HG03064 (cell line): ENCODE results near the gene IKBKE.

ENCODE experiments used
- ATAC-seq: cut with Tn5 transposase; IDR thresholded peaks from one replicate; pipeline ENCODE4 v1.9.1; 2021; ENCODE audit warnings: low read depth; ENCODE audit not compliant: unreplicated experiment

The IKBKE gene

DNA sequence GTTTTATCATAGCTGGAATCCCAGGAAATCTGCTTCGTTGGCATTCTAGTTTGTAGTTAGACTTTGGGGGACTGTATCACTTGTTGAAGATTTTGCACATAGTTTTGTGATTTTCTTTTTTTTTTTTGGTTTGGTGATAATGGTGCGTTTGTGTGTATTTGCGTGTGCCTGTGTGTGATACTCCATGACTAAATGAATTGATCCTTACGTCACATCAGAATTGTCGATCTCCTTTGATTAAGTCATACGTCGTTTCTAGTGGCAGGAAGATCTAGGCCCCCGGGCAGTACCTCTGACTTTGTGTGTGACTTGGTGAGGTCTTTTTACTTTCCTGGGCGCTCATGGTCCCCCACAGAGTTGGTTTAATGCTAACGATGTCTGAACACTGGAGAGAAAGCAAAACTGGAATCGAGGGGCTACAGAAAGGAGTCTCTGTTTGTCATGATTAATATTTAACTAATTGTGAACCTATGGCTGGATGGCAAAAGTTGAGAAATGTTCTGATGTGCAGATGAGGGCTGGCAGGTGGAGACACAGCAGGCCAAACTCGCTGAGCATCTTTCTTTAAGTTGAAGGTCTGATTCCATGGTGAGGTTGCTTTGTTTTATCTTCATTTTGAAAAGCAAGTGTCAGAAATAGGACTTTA is 39.5 kb downstream of the IKBKE start:
- ATAC-seq = no peak

DNA sequence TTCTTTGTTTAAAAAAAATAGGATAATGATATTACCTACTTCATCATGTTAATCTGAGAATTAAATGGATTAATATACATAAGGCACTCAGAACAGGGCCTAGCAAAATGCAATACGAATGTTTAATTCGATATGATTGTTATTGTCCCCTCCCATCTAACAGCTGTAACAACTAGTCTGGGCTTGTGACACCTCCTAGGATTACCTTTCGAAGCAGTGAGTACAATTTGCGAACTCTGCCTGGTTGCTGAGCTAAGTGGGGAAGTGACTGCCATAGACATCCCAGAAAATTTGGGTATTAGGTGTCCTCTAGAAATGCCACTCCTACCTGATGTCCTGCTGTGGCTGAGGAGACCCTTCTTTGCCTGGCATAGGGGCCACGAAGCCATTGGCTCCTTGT is 40.1 kb downstream of the IKBKE start:
- no peak for ATAC-seq

DNA sequence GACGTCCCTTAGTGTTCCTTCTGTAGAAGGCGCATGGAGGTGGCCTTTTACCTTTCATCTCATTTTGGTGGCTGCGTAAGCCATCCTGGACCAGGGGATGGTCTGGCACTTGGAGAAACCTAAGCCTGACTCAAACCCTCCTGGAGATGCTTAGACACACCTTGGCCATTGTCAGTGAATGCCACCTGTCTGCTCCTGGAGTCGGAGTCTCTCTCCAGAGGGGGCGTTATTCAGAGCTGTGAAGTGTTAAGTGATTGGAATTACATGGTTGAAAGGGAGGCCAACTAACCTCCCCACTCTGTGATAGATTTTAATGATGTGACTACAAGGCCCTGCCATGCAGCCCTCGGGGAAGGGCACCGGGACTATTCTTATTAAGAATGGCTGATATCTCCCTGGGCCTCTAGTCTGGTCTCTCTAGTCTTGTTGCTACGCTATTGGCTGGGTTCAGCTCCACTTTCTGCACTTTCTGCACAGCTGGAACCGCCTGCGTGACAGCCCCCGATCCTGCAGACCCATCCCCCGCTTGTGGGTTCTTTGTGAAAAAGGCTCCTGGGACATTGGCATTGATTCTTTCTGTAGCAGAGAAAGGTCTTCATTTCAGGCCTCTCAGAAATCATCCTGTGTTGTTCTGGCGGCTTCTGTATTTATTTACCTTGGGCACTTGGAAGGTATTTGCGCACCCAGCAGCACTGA is 41.2 kb downstream of the IKBKE start:
- ATAC-seq = no peak

DNA sequence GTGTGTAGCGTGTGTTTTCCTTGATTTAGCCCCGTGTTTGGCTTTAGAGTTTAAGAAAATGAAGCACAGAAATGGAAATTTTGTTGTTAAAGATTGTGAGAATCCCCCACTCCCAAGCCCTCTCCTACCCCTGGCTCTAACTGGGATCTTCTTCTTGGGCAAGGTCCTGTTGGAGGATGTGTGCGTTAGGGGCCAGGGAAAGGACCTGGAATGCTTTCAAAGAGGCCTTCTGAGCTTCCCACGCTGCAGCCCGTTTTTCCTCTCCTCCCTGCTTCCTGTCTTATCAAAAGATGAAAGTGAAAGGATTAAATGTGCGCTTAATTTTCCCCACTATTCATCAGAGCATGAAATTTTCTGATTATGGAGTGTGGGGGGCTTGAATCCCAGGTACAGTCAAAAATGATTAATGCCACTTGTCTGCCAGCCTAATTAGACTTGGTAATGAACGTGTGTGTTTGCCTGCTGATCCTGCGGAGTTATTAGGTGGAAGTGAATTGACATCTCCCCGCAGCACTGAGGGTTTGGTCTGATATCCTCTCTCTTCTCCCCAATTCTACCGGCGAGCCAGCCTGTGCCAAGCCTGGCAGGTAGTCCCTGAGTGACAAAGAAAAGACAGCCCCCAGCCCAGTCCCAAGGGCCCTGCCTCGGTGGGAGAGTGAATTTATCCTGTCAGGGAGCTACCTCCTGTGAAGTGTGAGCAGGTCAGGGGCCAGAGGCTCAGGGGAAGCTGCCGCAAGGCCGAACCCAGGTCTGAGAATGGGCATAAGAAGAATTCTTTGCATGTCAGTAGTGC is 42.0 kb downstream of the IKBKE start:
- no peak for ATAC-seq

DNA sequence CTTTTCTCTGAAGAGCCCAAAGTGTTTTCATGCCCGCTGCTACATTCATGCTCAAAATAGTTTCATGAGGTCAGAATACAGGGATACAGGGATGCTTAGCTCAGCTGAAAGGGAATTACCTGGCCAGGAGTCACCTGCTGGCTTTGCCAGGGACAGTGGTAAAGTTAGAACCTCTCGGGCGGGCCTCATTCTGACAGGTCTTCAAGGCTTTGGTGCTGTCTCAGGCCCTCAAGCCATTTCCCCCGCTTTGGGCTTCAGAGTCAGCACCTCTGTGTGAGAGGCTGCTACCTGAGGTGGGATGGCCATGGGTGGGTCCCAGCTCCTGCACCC is 42.5 kb downstream of the IKBKE start:
- ATAC-seq = no peak

DNA sequence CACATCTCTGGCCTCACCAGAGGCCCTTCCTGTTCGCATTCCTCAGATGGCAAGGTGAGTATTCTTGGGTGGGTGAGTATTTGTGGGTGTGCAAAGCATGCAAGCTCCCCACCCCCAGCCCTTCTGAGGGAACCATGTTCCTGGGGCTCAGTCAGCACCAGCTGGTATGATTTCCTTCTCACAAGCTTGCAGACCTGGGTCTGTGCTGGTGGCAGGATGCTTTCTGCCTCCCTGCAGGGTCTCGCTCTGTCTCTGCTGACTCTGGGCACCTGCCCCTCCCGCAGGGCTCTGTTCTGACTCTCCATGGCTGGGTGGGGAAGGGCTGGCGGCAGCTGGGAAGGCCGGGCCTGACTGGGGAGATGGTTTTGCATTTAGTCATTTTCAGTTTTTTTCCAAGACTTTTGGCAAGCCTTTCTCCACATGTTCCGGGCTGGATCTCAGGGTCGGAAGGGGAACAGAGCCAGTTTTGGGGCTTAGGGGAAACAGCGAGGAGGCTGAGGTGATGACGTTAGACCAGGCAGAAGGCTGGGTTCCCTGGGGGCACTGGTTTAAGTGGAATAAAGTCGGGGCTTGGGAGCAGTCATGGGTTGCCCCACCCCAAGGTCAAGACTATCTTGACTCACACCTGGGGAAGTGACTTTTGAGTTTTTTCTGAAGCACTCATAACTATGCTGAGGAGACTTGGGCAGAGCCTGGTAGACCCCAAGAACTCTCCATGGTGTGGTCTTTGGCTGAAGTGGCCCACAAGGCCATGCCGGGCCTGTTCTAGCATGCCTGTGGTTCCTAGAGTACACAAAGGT is 43.2 kb downstream of the IKBKE start:
- ATAC-seq = no peak

DNA sequence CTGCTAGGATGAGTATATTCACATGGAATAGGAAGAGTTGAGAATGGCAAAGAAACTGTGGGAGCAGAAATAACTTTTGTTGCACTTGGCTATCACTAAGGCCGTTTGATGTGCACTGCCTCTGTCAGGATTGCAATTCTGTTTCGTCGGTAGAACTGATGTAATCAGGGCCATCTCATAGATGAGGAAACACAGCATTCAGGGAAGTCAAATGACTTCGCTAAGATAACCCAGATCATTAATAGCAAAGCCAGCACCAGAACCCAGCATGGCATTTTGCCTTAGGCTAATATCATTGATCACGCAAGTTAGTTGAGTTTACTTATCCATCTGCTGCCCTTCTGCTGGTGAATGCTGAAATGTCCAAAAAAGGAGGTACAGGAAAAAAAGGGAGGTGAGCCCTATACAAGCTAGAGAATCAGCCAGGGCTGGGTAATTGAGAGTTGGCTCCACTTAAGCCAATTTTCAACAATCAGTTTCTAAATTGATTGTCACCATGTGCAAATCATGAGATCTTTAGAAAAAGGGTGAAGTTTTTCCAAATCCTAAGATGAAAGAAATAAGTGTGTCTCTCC is 44.6 kb downstream of the IKBKE start:
- no peak for ATAC-seq

DNA sequence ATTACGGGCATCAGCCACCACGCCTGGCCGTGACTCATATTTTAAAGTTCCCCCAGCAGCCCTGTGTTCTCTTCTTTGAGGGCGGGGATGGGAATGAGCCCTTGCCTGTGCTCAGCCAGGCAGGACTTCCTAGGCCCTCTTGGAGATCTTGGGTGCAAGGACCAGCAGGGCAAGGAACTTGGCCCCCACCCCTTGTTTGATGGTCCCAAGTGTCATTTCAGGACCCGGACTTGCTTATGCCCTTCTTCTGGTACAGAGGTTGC is 46.4 kb downstream of the IKBKE start:
- no peak for ATAC-seq

DNA sequence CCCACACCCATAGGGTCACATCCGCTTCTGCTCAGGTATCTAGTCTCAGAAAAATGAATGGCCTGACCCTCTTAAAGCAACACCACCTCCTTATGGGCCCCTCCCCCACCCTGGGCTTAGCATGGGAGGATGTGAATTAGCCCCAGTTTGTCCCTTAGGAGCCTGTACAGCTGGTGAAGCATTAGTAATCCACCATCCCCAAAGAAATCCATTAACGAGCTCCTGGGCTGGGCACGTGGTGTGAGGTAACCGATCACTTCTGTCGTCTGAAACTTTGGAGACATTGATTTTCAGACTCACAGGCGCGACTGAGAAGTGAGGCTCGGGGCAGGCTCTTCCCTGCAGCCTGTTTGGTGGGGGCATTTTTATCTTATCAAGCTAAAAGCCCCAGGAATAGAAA is 47.5 kb downstream of the IKBKE start:
- ATAC-seq = no peak

DNA sequence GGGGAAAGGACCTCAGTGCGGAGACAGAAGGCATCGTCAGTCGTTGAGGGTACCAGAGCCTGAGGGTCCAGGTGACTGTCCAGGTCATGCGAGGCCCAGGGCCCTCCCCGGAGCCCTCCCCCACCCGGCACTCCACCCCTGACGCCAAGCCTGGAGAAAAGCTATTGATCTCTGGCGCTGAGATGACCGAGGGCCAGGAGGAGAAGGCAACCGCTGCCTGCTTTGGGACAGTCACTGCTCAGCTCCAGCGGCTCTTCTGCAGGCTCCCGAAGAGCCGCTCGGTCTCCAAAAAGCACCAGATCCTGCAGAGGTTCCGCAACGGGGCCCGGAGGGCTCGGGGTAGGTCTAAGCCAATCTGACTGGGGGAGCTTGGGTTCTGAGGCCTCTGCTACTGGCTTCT is 47.9 kb downstream of the IKBKE start:
- ATAC-seq = no peak

DNA sequence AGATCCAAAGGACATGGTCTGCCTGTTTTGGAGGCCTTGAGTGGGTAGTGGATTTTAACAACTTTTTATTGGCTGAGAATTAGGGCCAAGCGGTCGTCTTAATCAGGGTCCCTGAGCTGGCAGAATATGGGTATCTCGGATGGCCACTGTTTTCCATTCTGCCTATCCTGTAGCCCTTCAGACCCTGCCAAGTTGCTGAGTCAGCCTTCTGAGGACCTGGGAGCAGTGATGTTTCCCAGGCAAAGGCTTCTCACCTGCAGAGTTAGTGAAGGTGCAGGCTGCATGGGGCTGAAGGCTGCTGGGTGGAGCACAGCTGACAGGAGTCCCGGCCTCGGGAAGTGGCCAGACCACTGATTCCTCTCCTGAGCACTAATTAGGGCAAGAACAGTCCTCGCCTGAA is 48.5 kb downstream of the IKBKE start:
- ATAC-seq = no peak

DNA sequence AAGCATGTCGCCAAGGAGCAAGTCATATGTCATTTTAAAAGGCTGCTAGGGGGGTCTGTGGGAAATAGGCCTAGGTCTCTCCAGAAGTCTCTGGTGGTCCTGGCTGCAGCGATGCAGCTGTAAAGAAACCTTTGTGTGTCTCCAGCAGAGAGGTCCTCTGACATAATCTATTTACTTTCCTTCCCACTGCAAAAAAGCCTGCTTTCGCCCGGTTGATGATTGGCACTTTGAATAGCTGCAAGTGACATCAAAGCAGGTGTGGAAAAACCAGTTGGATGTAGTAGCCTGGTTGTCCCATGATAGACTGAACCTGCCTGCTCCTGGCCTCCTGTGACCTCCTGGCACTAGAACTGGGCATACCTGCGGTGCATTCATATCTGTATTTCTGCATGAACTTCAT is 50.9 kb downstream of the IKBKE start:
- no peak for ATAC-seq

DNA sequence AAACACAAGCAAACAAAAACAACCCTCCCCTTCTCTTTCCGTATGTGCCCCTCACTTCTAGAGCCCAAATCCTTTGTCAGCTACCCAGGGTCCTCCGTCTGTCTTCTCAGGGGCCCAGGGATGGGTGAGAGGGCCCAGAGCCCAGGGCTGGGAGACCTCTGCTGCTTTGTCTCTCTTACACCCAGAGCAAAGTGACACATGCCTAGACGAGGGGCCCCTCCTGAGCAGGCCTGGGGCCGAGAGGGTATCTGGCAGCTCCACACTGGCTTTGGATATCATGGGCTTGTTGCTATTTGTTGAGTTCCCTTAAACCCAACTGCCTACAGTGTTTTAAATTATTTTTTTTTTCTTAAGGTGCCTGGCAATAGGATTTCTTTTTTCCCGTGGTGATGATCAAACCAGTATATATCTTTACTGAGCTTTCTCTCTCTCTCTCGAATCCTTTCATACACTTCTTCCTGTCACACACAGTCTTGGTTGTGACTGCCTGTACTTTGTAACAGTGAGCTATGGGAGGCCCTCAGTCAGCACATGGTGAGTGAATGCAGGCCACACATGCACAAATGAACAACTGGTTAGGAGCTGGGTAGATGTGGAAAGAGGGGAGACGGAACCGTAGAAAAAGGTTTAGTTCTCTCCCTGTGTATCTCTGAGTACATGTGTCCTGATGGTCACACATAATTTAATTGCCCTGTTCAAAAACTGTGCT is 51.6 kb downstream of the IKBKE start:
- ATAC-seq = no peak

DNA sequence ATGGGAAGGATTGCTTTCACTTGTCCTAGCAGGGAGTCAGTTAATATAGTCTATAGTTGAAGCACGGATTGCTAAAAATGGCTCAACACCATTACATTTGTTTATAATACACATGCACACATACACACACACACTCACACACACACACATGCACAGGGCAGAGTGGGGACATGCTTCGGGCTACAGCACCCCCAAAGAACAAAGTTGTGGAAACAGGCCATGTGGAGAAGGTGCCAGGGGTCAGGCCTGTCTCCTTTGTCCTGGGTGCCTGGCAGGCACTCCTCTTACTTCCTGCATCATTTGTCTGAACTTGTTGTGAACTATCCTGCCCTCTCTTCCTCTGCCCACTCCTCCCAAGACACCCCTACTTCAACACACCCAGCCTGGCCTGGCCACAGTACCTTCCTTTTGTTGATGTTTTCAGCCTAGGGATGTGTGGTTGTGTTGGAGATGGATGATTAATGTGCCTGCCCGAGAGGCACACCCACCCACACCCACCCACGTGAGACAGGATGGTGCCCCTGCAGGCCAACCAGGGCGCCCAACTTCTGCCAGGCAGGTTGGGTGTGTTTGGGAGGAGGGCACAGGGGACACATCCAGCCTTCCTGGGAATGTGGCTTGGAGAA is 54.6 kb downstream of the IKBKE start:
- ATAC-seq = no peak

DNA sequence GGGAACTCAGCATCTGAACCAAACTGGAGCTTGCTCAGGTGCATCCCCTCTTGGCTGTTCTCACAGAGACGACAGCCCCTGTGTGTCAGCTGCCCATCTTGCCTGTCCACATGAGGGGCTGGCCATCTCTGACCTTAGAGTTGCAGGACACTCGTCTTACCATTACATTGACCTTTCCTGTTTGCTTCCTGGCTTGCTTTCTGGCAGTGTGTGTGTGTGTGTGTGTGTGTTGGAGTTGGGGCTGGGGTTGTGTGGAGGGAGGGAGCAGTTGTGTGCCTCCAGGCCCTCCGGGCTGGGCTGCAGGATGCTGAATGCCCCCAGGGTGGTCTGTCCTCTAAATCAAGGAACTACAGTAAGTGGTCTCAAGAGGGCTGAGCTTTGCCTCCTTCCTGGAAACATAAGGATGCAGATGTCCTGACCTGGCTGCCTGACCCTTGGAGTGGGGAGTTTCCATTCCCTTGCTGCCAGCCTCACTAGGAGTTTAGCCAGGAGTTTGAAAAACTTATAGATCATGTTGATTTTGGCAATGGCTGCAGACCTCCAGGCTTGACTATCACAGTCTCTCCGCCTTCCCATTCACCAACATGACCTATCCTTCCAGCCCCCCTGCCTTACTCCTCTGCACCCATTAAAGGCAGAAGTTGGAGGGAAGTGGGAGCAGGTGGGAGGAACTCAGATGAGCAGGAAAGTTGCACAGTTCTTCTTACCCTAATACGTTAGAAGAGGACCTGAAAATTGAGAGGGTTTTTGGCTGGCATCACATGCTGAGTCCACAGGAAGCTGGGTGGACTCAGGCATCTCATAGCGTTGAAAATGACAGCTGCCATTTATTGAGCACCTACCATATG is 56.0 kb downstream of the IKBKE start:
- ATAC-seq = no peak

DNA sequence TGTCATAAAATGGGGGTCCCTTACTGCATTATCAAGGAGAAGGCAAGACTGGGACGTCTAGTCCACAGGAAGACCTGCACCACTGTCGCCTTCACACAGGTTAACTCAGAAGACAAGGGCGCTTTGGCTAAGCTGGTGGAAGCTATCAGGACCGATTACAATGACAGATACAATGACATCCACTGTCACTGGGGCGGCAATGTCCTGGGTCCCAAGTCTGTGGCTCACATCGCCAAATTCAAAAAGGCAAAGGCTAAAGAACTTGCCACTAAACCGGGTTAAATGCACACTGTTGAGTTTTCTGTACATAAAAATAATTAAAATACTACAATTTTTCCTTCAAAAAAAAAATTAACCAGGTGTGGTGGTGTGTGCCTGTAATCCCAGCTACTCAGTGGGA is 59.1 kb downstream of the IKBKE start:
- ATAC-seq = no peak

DNA sequence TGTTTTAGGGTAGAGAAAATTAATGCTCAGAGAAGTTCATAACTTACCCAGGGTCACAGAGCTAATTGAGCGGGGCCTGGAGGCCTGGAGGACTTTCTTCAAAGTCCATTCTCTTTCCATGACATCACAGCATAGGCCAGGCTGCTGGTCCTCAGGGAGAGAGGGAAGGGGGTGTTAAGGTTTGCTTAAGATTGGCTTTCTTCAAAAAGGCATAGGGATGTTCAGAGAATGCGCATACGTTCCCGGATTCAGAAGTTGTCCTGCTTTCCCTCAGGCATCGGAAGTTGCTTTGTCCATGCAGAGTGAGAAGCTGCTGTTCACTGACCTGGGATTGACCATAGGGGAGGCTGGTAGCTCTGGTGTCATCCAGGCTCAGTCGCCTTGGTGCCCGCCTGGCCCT is 62.1 kb downstream of the IKBKE start:
- no peak for ATAC-seq

DNA sequence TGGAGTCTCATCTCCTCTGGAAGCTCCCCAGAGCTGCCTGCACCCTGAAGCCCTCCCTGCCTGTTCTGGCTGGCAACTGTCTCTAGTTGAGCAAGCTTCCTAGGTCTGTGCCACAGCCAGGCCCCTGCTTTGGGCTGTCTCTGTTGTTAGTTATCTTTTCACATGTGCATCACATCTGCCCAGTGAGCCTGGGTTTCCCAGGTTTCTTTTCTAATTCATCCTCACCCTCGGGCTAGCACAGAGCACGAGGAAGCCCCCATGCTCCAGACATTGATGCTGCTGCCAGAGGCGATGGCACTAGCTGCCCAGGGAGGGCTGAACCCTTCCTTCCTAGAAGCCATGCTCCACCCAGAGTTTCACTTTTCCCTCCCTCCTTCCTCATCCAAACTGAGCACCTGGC is 64.3 kb downstream of the IKBKE start:
- no peak for ATAC-seq

DNA sequence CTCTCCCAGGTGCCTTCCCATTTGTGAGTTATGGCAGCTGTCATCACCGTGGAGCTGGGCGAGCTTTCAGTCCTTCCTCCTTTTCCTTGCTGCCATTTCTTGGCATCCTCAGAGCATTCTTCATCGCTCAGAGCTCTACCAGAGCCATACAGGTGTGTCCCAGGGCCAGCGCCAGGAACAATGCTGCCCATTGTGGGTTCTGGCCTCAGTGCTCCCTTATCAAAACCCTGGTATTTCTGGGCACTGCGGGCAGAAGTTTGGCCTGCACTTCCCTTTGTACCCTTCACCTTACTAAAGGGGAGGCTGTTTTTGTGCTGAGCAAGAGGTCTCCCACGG is 65.5 kb downstream of the IKBKE start:
- ATAC-seq = no peak
